Eye (tissue), 1 donor: Measurements from ENCODE around the gene BLOC1S5.

ENCODE experiments used
- DNase-seq: peaks from one replicate; pipeline ENCODE4 v3.0.0-alpha.2; 2015

The BLOC1S5 gene, protein sequence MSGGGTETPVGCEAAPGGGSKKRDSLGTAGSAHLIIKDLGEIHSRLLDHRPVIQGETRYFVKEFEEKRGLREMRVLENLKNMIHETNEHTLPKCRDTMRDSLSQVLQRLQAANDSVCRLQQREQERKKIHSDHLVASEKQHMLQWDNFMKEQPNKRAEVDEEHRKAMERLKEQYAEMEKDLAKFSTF

GRCh38 chr6:8063761-8064637 lies at the start of gene BLOC1S5:
Gene BLOC1S5, minus strand, starts transcription at chr6:8064389. Its CDS starts 13 bp downstream, at chr6:8064376.
- DNase-seq: peak; percentile 99

GRCh38 chr6:8113131-8113654 lies 49.0 kb upstream of the BLOC1S5 start:
- no peak for DNase-seq

DNA sequence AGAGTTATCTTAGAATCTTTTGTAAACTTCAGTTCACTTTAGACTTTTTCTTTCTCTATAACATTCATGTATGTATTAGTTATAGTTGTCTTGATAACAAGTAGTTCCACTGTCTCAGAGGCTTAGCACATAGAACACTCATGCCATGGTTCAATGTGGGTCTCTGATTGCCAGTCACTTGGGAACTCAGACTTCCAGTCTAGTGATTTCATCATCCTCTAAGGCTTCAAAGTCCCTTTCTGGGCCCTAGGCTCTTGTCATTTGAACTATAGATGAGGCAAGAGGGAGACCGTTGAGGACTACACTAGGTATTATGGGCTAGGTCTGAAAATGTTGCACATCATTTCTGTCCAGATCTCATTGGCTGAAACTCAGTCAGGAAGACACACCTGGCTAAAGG lies 46.5 kb upstream of the BLOC1S5 start:
- no peak for DNase-seq

GRCh38 chr6:8110117-8110721 lies 46.0 kb upstream of the BLOC1S5 start:
- DNase-seq: no peak

- no peak for DNase-seq
These were observed 44.8 kb upstream of the BLOC1S5 start for GRCh38 chr6:8108759-8109539.

DNA sequence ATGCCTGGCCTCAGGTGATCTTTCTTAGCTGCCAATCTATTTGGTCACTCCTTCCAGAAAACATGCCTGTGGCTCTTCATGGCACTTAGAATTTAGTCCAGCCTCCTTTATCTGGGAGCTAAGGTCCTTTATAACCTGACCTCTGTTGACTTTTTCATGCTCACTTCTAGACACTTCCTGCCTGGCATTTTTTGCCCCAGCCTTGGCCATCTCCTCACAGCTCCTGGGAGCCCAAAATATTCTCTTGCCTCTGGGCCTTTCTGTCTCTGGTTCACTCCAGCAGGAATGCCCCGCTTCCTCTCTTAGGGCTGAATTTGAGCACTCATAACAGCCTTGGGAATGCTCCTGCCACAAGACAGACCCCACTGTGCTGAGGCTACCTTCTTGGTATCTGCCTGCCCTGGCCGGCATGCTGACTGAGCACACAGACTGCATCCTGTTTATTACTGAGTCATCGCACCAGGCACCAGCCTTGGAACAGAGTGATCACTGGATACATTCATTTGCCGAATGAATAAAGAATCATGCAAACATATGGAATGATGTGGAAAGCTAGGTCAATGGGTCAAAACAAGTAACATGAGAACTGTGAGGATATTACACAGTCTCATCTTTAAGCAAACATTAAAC lies 44.0 kb upstream of the BLOC1S5 start:
- DNase-seq: no peak

DNA sequence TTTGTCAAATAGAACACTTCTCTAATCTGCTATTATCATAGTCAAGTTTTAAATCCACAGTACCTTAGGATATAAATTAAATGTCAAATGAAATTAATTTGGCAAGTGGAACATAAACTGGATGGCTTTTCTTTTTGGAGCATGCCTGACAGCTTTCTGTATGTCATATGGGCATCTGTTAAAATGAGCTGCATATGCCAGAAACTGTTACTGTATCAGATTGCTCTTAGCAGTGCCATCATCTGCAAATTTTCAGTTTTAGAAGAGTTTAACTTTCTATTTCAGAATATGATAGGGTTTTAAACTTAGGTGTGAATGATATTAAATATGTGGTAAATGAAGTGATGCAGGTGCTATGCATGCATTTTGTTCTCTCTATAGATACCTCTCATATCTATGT lies 41.6 kb upstream of the BLOC1S5 start:
- no peak for DNase-seq

DNA sequence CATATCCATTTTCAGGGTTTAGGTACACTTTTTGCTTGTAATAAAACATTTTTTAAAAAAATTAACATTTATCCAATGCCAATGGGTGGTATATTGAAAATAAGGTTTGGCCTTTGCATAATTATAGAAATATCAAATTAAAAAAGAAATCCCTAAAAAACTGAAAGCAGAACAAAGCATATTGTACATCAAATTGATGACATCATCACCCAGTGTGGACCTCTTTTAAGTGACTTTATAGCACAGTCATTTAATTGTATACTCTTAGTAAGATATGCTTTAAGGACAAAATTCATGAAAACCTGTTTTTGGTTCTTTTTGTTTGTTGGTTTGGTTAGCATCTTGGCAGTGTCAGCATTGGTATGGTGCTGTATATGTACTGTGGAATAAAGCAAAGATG lies 39.5 kb upstream of the BLOC1S5 start:
- no peak for DNase-seq

- DNase-seq: peak; percentile 98
These were observed 38.2 kb upstream of the BLOC1S5 start, which contains the start of gene EEF1E1 for GRCh38 chr6:8102122-8102958. Gene EEF1E1, minus strand, starts transcription at chr6:8102548. Its CDS starts 27 bp downstream, at chr6:8102521.

DNA sequence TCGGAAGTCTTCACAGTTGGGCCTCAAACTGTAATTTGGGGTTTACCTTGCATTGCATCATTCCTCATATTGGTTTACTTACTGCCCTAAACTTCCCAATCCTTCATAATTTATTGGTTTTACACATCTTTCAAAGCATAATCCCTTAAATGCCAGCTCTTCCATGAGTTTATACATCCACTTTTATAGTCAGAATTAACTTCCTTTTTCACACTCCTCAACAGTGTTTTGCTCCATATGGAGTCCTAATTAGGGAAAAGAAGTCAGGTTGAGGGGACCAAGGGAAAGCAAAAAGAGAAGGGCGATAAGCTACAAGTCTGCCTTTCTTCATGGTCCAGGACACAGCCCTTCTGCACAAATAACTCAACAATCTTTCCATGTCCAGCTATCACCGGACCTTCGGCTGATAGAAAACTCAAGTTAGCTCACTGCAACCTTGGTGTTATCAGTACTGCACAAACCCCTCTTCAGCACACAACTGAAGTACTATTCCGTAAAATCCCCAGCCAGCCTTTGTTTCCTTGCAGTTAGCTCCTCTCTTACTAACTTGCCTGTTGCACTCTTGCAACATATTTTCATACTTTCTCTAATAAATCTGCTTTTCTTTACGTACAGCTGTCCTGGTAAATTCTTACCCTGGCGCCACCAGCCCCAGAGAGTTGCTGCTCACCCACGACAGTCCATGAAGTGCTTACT lies 36.1 kb upstream of the BLOC1S5 start:
- DNase-seq: no peak

DNA sequence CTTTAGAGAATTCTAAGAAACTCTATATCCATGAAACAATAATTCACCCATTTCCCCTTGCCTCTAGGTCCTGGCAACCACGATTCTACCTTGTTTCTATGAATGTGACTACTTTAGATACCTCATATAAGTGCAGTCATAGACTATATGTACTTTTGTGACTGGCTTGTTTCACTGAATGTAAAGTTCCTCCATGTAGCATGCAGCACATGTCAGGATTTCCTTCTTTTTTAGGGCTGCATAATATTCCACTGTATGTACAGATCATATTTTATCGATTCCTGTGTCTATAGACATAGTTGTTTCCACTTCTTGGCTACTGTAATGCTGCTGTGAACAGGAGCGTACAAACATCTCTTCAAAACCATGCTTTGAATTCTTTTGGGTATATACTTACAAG lies 26.5 kb upstream of the BLOC1S5 start:
- DNase-seq: no peak

GRCh38 chr6:8088886-8089285 lies 24.7 kb upstream of the BLOC1S5 start:
- no peak for DNase-seq

- DNase-seq: no peak
These were observed 23.9 kb upstream of the BLOC1S5 start for GRCh38 chr6:8087870-8088754.

DNA sequence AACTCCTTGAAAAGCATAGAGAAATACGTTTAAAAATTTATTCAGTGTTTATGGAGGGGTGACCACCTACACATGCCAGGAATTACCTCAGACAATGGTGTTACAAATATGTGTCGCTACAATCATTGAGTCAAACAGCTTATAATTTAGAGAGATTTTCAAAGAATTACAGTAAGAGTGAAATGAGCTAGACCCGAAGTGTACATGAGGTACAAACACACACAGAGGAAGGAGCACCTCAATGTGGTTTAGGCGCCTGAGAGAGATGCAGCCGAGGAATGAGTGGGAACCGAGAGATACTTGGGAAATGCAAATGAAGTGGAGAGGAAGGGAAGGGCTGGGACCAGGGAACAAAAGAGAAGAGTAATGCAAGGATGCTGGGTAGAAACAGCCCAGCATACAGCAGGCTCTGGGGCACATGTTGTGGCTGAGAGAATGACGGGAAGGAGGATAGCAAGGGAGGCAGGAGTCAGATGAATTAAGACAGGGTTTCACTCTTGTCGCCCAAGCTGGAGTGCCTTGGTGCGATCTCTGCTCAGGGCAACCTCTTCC lies 22.6 kb upstream of the BLOC1S5 start:
- DNase-seq: no peak

DNA sequence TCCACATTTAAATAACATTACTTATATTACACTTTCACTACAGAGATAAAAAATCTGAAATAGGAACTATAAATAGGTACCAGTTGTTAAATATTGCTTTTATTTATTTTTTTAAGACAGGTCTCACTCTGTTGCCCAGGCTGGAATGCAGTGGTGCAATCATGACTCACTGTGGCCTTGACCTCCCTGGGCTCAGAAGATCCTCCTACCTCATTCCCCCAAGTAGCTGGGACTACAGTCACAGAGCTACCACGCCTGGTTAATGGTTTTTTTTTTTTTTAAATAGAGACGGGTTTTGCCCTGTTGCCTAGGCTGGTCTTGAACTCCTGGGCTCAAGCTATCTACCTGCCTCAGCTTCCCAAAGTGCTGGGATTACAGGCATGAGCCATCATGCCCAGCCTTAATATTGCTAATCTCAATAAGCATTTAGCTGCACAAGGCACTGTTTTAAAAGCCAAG lies 20.9 kb upstream of the BLOC1S5 start:
- DNase-seq: no peak

DNA sequence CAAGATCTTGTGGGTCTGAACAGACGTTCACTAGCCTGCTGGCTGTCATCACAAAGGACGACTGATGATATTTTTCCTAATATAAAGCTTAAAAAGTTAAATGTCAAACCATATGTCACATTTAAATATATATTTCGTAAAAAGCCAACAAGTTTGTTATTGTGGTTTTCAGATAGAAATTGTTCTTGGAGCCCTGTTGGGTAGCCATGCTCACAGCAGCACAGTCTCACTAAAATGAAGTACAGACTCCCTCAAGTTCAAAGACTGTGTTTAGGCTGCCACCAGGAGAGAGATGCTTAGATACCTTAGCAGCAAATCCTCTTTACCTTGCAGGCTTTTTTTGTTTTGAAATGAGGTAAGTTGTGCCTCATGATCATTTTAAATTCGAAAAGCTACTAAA lies 20.4 kb upstream of the BLOC1S5 start:
- no peak for DNase-seq

DNA sequence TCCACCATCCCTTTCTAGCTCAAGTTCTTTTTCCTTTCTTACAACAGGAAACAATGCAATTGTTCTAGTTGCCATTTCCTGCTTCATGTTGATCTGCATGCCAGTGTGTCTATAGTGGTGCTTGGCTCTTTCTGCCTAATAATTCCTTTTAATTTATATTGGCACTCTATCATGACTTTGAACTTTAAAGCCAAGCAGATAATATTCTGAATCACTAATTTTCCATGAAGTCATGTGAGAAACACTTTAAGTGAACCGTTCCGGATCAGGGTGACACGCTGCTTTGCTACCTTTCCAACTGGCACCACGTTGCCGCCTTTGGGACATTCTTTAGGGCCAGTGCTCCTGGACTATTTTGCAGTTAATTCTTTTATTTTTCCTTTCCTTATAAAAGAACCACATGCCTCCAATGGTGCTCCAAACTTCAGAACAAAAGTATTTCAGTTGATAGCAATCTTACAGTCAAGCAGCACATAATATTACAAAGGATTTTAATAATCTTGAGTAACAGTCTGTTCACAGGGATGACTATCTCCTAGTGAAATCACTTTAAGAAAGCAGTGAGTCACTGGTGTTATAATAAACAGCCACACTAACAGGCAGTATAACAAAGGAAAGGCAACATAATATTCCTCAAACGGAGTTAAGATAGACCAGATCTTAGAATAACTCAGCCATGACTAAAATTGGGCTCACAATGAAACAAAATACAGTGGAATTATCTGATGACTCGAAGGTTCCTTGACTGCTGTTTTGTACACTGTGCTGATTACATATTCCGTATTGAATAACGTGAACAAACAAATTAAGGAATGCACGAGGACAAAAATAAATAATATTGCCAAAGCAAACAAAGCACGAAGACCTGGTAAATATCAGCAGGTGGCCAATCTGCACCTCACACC lies 19.0 kb upstream of the BLOC1S5 start:
- no peak for DNase-seq

GRCh38 chr6:8082572-8082953 lies 18.4 kb upstream of the BLOC1S5 start:
- DNase-seq: no peak
